CD4-positive, alpha-beta T cell treated with Interleukin-10 for 1 hour (primary cell): ENCODE results near the gene ALDH1A2.
"Not testable (repeated sequence)": the region's sequence is repeated elsewhere in the genome, so short reads cannot be mapped to it uniquely, and the experiment has no call there.

Source experiments
- DNase-seq: peaks from one replicate; pipeline ENCODE4 v3.0.0-alpha.2; 2020

The ALDH1A2 gene

GRCh38 chr15:58040150-58040549, 25.4 kb downstream of the ALDH1A2 start:
- DNase-seq, result no peak

DNA sequence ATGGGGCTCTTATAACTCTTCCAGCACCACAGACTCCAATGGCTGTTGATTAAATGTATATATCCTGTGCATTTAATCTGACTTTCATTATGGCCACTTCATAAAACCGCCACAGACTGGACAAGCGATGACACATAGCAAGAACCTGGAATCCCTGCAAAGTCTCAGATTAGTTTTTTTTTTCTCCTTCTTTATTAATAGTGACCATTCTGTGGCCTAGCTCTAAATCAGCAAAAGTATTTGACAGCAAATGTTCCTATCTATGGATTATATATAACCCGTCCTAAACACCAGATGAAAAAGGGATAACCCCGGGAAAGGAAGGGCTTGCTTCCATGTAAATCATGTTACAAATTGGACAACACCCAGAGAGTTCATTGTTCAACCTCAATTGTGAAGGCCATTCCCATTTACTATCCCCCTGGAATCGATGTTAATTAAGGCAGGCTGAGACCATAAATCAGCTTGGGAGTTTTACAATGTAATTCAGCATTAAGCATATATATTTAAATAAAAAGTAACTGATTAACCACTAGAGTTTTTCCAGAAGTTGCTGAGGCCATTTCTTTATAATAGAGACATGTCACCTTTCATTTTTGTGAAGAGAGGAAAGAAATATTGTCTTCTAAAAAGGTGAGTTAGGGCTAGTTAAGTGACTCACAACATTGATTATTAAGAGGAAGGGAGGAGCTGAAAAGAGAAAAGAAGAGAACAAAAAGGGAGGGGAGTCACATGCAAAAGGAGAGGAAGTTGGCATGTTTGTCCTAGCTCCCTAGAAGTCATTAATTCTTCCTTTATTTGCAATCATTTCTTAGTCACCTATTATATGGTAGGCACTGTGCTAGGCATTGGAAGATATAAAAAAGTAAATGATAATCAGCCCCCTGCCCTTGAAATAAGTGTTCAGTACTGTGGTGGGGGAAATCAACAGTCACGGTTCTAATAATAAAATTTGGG, 26.2 kb downstream of the ALDH1A2 start:
- DNase-seq, result no peak

DNA sequence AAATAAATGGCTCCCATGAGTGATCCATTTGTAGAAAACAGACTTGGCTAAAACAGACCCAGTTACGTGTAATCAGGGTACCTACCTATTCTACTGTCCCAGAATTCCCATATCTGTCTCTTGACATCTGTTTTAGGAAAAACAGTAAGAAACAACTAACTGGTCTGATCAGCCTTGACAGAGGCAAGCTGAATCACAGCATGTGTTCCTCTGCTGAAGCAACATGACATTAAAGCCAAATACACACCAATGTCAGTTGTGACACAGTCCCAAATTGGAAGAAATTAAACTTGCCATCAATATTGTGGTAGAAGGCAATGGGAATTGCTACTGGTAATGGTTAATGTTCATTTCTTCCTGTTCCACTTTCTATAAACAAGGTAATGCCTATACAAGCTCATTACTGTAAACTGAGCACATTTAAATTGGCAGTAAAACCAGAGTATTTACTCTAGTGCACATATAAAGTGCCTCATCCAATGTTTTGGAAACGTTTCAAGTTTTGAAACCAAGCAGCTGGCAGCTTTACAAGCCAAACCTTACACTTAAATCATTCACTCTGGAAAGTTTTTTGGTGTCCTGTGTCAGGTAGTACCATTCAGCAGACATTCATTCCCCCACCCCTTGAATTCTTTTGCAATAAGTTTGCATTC, 27.0 kb downstream of the ALDH1A2 start:
- no peak for DNase-seq

DNA sequence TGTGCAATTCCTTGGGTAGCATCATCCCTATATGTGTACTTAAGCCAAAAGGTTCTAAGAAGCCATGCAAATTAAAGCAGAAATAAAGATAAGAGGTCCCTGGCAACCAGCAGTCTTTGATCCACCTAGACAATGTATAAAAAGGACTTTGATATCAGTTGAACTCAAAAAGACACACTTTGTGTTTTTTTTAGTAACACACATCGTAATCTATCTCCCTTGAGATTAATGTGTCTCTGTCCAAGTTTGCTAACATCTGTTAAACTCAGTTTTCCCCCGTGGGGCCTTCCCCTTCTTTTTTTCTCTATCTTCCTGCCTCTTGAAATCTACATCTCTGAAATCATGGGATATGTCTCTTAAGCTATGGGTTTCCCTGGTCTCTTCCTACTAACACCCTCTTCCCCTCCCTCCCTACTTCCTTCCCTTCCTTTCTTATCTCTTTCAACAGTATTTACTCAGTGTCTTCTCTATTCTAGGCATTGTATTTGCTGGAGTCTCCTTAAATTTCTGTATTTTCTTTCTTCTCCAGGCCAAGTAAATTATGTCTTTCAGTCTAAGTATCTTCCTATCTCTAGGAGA, 27.7 kb downstream of the ALDH1A2 start:
- DNase-seq, result no peak

GRCh38 chr15:58036579-58036978, 28.9 kb downstream of the ALDH1A2 start:
- no peak for DNase-seq

GRCh38 chr15:58028392-58028791, 37.1 kb downstream of the ALDH1A2 start:
- DNase-seq, result not testable (repeated sequence)

DNA sequence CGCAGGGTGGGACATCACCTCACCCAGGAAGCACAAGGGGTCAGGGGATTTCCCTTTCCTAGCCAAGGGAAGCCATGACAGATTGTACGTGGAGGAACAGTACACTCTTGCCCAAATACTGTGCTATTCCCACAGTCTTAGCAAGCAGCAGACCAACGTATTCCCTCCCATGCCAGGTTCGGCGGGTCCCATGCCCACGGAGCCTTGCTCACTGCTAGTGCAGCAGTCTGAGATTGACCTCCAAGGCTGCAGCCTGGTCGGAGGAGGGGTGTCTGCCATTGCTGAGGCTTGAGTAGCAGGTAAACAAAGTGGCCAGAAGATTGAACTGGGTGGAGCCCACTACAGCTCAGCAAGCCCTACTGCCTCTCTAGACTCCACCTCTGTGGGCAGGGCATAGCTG, 39.0 kb downstream of the ALDH1A2 start:
- no peak for DNase-seq

GRCh38 chr15:58026051-58026450, 39.5 kb downstream of the ALDH1A2 start:
- no peak for DNase-seq

DNA sequence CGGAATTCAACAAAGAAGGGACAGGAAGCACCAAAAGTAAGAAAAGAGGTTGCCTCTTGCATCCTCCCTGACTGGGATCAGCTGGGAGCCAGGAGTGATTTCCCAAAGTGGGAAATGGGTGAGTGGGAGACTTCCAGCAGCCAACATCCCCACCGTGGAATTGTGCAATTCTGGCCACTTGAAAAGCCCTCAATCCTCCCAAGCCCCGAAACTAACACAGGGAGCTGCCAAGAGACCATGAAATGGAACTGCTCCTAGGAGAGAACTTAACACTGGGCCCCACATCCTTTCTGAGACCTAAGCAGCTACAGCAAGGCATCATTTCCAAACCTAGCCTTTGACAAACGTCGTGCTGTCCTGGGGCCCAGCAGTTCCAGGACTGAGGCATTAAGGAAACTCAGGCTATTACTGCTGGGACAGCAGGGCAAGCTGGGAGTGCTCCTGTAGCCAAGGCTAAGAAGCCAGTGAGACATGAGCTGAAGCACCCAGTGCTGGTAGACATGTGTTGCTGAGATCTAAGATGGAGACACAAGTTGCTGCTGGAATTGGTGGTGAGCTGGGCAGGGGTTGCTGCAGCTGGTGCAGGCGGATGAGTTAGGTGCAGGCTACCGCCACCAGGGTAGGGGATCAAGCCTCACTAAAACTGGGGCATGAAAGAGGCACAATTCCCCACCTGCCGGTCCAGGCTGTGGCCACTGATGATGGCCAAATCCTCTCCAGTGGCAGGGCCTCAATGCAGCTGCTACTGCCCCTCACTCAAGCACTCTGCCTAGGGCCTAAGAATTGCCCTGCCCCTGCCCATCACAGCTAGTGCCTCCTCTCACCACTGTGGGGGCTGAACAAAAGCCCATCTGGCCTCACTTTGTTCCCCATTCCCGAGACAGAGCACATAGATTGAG, 43.9 kb downstream of the ALDH1A2 start:
- DNase-seq, result no peak

- DNase-seq, result no peak
Measured at GRCh38 chr15:58019503-58020376, 45.8 kb downstream of the ALDH1A2 start.

GRCh38 chr15:58017869-58018268, 47.6 kb downstream of the ALDH1A2 start:
- no peak for DNase-seq

DNA sequence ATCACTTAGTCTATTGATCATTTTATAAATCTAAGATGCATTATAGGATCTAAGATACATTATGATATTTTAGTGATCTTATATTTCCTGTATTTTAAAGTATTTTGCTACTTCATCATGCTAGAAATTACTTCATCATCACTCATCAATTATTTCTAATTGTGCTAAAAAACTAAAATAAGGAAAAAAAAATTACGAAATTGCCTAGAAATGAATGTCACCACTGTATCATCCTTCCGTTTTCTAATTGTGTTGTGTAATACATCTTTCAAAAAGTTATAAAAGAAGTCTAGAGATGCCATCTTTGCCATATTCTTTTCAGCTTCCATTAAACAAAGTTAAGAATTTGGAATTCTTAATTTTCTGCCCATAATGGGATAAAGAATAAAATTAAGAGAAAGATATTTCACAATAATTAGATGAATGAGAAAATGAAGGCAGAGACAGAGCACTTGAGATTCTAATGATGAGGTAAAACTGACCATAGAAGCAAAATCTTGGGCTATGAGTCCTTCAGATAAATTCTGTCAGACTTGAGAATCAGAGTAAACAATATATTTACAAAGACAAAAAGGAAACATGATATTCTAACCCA, 48.8 kb downstream of the ALDH1A2 start:
- DNase-seq, result no peak

GRCh38 chr15:58015565-58015964, 49.9 kb downstream of the ALDH1A2 start:
- DNase-seq, result no peak

- DNase-seq, result no peak
Measured at GRCh38 chr15:58014470-58014869, 51.0 kb downstream of the ALDH1A2 start.

GRCh38 chr15:58014040-58014439, 51.5 kb downstream of the ALDH1A2 start:
- no peak for DNase-seq

- DNase-seq, result no peak
Measured at GRCh38 chr15:58010983-58011382, 54.5 kb downstream of the ALDH1A2 start.

GRCh38 chr15:58003810-58004209, 61.7 kb downstream of the ALDH1A2 start:
- no peak for DNase-seq

- no peak for DNase-seq
Measured at GRCh38 chr15:58002338-58003126, 63.0 kb downstream of the ALDH1A2 start.

DNA sequence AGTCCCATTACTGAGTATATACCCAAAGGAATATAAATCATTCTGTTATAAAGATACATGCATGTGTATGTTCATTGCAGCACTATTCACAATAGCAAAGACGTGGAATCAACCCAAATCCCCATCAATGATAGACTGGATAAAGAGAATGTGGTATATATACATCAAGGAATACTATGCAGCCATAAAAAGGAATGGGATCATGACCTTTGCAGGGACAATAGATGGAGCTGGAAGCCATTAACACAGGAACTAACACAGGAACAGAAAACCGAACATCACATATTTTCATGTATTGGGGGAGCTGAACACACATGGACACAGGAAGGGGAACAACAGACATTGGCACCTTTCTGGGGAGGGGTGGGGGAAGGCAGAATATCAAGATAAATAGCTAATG, 65.8 kb downstream of the ALDH1A2 start:
- not testable (repeated sequence) for DNase-seq

- no peak for DNase-seq
Measured at GRCh38 chr15:57996561-57996960, 69.0 kb downstream of the ALDH1A2 start.
